Keratinocyte (primary cell): ENCODE results near the gene CELF2. TPM values are rescaled to one million over a fixed set of nuclear protein-coding genes. Genes with fewer than 3 reads are reported as not detected.

Experiments
- DNase-seq: peaks from one replicate; pipeline ENCODE4 v3.0.0-alpha.2; 2011; ENCODE audit warnings: low read depth, missing footprints, low spot score
- FAIRE-seq: peaks from 2 replicates; lab custom pipeline; 2011; peaks lifted over from hg19 to GRCh38; lab: Jason Lieb, UNC
- H2AFZ ChIP-seq: 2 replicates; pipeline ENCODE4 v1.6.0; 2012; ENCODE audit warnings: low read length, control low read depth, inconsistent platforms; ENCODE audit not compliant: control insufficient read depth
- H3K27ac ChIP-seq: 2 replicates; pipeline ENCODE4 v1.5.1; 2011; ENCODE audit warnings: low read length; ENCODE audit not compliant: control insufficient read depth, insufficient read depth
- H3K27me3 ChIP-seq: 3 replicates; pipeline ENCODE4 v1.6.0; 2011; ENCODE audit warnings: low read length; ENCODE audit not compliant: control insufficient read depth, insufficient read depth; ENCODE audit errors: extremely low read depth
- H3K36me3 ChIP-seq, 2 experiments: 2 replicates in 1 of 2; 3 replicates in 1 of 2; pipeline ENCODE4 v1.5.1; 2011; ENCODE audit warnings: low read length in 2 of 2, mild to moderate bottlenecking in 1 of 2; ENCODE audit not compliant: control insufficient read depth in 2 of 2, insufficient read depth in 2 of 2; ENCODE audit errors: extremely low read depth in 1 of 2
- H3K4me1 ChIP-seq: 3 replicates; pipeline ENCODE4 v1.5.1; 2011; ENCODE audit warnings: low read length; ENCODE audit not compliant: control insufficient read depth, insufficient read depth; ENCODE audit errors: extremely low read depth
- H3K4me2 ChIP-seq: 3 replicates; pipeline ENCODE4 v1.6.0; 2011; ENCODE audit warnings: low read depth, low read length; ENCODE audit not compliant: control insufficient read depth, insufficient read depth; ENCODE audit errors: extremely low read depth
- H3K4me3 ChIP-seq, 3 experiments: fragments of 200-600 bp in 1 of 3; sonication (generic) in 1 of 3; 2 replicates in 2 of 3; 3 replicates in 1 of 3; pipeline ENCODE4 v1.5.1; 2011 to 2016; ENCODE audit warnings: low read length in 3 of 3, mild to moderate bottlenecking in 3 of 3, control low read depth in 2 of 3, inconsistent platforms in 1 of 3, low read depth in 1 of 3, mixed read lengths in 1 of 3, mixed run types in 1 of 3, moderate library complexity in 1 of 3; ENCODE audit not compliant: control insufficient read depth in 2 of 3, insufficient read depth in 2 of 3; ENCODE audit errors: extremely low read depth in 1 of 3
- H3K79me2 ChIP-seq: 2 replicates; pipeline ENCODE4 v1.6.0; 2012; ENCODE audit warnings: low read length; ENCODE audit not compliant: control insufficient read depth, insufficient read depth
- H3K9ac ChIP-seq: 3 replicates; pipeline ENCODE4 v1.6.0; 2011; ENCODE audit warnings: low read length; ENCODE audit not compliant: control insufficient read depth, insufficient read depth; ENCODE audit errors: extremely low read depth
- H3K9me1 ChIP-seq: 3 replicates; pipeline ENCODE4 v1.6.0; 2011; ENCODE audit warnings: low read length; ENCODE audit not compliant: control insufficient read depth, insufficient read depth; ENCODE audit errors: extremely low read depth
- H3K9me3 ChIP-seq: 2 replicates; pipeline ENCODE4 v1.5.1; 2012; ENCODE audit warnings: low read depth, low read length; ENCODE audit not compliant: control insufficient read depth
- H4K20me1 ChIP-seq: 3 replicates; pipeline ENCODE4 v1.6.0; 2011; ENCODE audit warnings: low read length; ENCODE audit not compliant: control insufficient read depth, insufficient read depth; ENCODE audit errors: extremely low read depth
- CTCF ChIP-seq, 3 experiments: IDR thresholded peaks in 1 of 3; conservative IDR thresholded peaks in 1 of 3; optimal IDR thresholded peaks in 1 of 3; 2 replicates in 2 of 3; 3 replicates in 1 of 3; pipeline versions ENCODE3 to v1.5.1; 2011; ENCODE audit warnings: low read length in 3 of 3, mild to moderate bottlenecking in 3 of 3, moderate library complexity in 2 of 3, control low read depth in 1 of 3, inconsistent platforms in 1 of 3; ENCODE audit not compliant: insufficient read depth in 2 of 3; ENCODE audit errors: extremely low read depth in 1 of 3
- EZH2 ChIP-seq: IDR thresholded peaks from one replicate; pipeline ENCODE4 v1.6.1; 2012; ENCODE audit warnings: inconsistent platforms, mild to moderate bottlenecking, low read length, moderate library complexity
- dilution Hi-C: fragments of 300-500 bp; cut with MboI; formaldehyde crosslinking; loops from one replicate; pipeline ENCODE4 v1.7.0; 2020; ENCODE audit warnings: low sequenced_read_pairs; ENCODE audit not compliant: extremely low pct_ligation_motif_present
- polyA plus RNA-seq, 5 experiments: library from polyadenylated mRNA; depleted of rRNA in 3 of 5; stranded (reverse) in 3 of 5; stranded (forward) in 1 of 5; unstranded in 1 of 5; fragments of >200 nt; gene quantifications; 1 replicate in 1 of 5; 2 replicates in 3 of 5; 3 replicates in 1 of 5; pipeline versions ENCODE4 v1.2.1 to v1.2.3, GENCODE V29; 2011 to 2012; ENCODE audit warnings: missing spikeins in 2 of 5, low read depth in 1 of 5, low replicate concordance in 1 of 5

The CELF2 gene
- polyA plus RNA-seq, 1 donor (not counting 4 experiments of a cell fraction or from before 2014, with no cell fraction given), result 9.8 TPM

GRCh38 chr10:11140963-11141362, 123.3 kb downstream of the CELF2 start:
- no peak overlapping the region for H3K4me3 ChIP-seq
- FAIRE-seq, result no peak

GRCh38 chr10:11141571-11142091, 124.0 kb downstream of the CELF2 start:
- TF ChIP-seq CTCF (optimal IDR thresholded peaks at IDR 0.05 in 1 of 3, IDR thresholded peaks at IDR 0.05 in 1 of 3, conservative IDR thresholded peaks at IDR 0.05 in 1 of 3; ENCODE audit: extremely low read depth in 1 of 3, insufficient read depth in 2 of 3, low read length in 3 of 3), result no peak
- TF ChIP-seq EZH2, result no peak
- H4K20me1 ChIP-seq, result no peaks in the 10 kb centered on the region
- H3K36me3 ChIP-seq, result no peaks in the 10 kb centered on the region
- no peak overlapping the region for H3K9ac ChIP-seq
- H3K27me3 ChIP-seq, result no peaks in the 10 kb centered on the region
- no peaks in the 10 kb centered on the region for H3K9me1 ChIP-seq
- no peaks in the 10 kb centered on the region for H3K9me3 ChIP-seq
- DNase-seq (no peak), FAIRE-seq (no peak)
- H3K4me1 ChIP-seq, result no peaks in the 10 kb centered on the region
- no peak overlapping the region for H3K4me3 ChIP-seq
- H3K4me2 ChIP-seq, result no peak overlapping the region
- dilution Hi-C loops, result no loop called here
- no peak overlapping the region for H2AFZ ChIP-seq
- H3K79me2 ChIP-seq, result no peaks in the 10 kb centered on the region
- H3K27ac ChIP-seq, result no peak overlapping the region

More at GRCh38 chr10:11140963-11141362, 123.3 kb downstream of the CELF2 start:
- DNase-seq, result no peak
- dilution Hi-C loops, result no loop called here
- no peak overlapping the region for H3K27ac ChIP-seq
- no peaks in the 10 kb centered on the region for H3K9me3 ChIP-seq
- H3K36me3 ChIP-seq, result no peaks in the 10 kb centered on the region
- no peak overlapping the region for H3K9ac ChIP-seq
- no peak overlapping the region for H3K4me2 ChIP-seq
- H2AFZ ChIP-seq, result no peak overlapping the region
- H3K79me2 ChIP-seq, result no peaks in the 10 kb centered on the region
- H4K20me1 ChIP-seq, result no peaks in the 10 kb centered on the region
- H3K27me3 ChIP-seq, result no peaks in the 10 kb centered on the region
- TF ChIP-seq CTCF (optimal IDR thresholded peaks at IDR 0.05 in 1 of 3, IDR thresholded peaks at IDR 0.05 in 1 of 3, conservative IDR thresholded peaks at IDR 0.05 in 1 of 3; ENCODE audit: extremely low read depth in 1 of 3, insufficient read depth in 2 of 3, low read length in 3 of 3) (no peak), EZH2 (no peak)
- no peaks in the 10 kb centered on the region for H3K9me1 ChIP-seq
- no peaks in the 10 kb centered on the region for H3K4me1 ChIP-seq
